Amniotic stem cell (primary cell): ENCODE data around the gene SLC25A24.
"Not testable (repeated sequence)": the region's sequence is repeated elsewhere in the genome, so short reads cannot be mapped to it uniquely, and the experiment has no call there.

Experiments used
- DNase-seq: peaks from one replicate; lab custom pipeline; 2025; lab: John Stamatoyannopoulos, UW

The SLC25A24 gene

DNA sequence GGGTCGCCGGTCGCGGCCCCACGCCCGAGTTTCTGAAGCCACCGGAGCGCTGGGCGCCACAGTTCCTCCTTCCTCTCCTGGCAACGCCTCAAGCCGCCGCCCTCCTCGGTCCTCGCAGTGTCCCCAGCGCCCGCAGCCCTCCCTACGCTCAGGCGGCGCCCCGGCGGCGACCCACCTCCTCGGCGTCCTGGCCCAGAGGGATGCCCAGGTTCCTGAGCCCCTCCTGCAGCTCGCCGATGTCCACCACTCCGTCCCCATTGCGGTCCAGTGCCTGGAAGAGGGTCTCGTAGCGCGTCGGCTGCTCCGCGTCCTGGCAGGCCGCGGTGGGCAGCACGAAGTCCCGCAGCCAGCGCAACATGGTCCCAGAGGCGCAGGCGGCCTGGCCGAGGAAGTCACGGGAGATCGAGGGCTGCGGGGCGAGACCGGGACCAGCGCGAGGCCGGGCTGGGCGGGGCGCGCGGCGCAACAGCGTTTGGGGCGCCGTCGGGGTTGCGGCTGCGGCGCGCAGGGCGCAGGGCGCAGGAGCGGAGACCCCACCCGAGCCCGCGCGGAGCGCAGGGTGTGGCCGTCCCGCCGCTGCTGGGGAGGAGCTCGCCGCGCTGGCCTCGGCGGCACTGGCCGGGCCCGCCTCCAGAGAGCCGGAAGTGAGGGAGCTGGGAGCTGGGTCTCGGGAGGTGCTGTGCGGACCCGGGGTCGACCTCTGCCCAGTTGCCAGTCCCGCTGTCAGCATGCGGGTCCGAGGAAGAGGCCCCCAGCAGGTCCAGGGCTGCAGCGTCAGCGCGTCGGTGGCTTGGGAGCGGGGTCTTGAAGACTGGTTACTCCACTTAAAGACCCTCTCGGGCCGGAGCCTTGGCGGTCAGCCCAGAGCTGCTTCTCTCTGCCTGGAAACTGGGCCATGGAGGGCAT is at the start of gene SLC25A24:
Gene SLC25A24 (minus strand): TSS at position 563 of the 906 bp plus-strand sequence. CDS start 205 bp downstream, at position 358.
- DNase-seq = peak; percentile 58

DNA sequence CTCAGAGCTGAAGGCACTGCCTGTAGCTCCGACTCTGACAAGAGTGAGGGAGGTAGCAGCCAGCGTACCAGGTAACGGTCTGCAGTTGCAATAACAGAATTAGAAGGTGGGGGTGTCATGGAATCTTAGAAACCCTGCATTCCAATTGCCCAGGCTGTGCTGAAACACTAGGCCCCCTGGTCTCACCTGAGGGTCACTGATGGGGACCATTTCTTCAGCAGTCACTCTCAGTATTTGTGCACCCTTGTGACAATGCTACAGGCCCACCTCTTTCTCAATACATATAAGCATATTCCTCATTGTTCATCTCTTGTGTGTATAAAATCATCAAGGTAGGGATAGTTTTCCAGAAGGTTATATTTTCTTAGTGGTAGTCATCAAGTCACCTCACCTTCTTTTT is 43.8 kb upstream of the SLC25A24 start, which contains the start of gene NBPF4:
Gene NBPF4 (minus strand): TSS at position 101 of the 400 bp plus-strand sequence. CDS start 315 bp downstream, outside the sequence.
- DNase-seq = not testable (repeated sequence)

DNA sequence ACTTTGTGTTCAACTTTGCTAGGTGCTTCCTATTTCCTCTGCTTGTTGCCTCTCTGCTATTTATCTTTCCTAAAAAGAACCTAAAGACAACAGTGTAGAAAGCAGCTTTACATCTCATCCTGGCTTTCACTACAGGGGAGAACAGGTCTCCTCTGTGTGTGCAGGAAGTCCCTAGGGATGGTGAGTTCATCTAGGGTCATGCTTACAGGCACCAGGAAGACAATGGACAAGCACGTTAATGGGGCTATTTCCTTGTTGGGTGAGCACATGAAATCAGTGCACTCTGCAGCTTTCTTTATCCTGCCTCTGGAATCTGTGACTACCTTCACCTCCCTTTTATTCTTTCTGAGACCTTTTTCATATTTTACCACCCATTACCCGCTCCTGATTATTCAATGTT is 39.3 kb upstream of the SLC25A24 start:
- DNase-seq = not testable (repeated sequence)

DNA sequence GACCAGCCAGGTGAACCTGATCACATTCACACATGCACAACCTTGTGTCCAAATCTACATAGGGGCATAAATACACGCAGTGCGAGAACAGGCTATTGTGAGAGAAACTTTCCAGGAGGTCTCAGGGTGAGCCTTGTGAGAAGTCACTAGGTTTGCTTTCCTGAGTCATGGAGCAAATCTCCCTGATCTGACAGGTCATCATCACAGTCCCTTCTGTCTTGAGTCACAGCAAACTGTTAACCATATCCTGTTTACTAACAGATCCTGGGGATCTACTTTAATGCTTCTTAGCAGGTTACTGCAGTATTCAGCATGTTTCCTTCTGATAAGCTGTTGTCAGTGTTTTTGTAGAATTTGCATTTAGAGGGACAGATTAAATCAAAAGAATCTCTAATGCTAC is 35.2 kb upstream of the SLC25A24 start:
- DNase-seq = not testable (repeated sequence)

DNA sequence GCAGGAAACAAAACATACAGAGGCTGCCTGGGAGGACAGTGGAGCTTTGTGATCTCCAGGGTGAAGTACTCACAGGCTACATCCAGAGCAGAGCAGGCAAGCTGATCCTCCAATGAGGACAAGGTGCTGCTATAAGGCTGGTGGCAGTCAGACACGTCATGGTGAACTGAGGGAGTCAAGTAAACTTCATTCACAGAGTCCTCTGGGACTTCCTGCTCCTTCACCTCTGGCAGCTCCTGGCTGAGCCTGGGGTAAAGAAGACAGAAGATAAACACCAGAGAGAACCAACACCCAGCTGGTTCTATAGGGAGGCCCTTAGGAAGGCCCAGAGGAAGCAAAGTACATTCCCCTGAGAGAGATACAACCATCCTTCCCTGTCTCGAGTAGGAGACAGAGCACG is 32.0 kb upstream of the SLC25A24 start:
- DNase-seq = not testable (repeated sequence)

DNA sequence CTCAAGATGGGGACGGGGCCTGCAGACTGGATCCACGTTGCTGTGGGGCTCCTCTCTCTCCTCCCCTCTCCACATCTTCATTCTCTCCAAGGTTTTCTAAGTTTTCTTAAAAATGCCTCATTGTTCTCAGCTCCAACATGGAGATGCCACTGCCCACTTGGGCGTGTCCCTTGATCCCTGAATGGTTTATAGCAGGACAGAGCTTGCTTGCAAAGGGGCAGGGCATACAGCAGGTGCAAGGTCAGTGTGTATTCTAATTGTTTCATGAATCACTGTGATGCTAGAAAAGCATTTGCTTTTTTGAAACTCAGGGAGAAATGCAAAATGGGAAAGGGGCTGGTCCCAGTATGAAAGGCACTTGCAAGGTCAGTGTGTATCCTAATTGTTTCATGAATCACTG is 29.8 kb upstream of the SLC25A24 start:
- DNase-seq = not testable (repeated sequence)

DNA sequence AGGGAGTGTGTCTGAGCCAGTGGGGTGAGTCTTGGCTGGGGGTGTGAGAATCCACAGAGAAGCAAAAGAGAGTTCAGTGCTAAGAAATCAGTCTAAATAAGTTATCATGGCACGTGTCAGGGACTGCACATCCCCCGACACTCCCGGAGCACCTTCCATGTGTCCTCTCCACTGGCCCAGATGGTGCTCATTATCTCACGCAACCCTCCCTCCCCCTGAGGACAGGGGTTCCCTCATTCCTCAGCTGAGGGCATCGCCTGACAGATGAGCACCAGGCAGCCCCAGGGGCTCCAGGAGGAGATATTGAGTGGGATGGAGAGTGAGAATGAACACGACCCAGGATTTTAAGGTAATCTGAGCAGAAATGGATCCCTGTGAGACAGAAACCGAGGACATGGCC is 27.6 kb upstream of the SLC25A24 start:
- DNase-seq = not testable (repeated sequence)

DNA sequence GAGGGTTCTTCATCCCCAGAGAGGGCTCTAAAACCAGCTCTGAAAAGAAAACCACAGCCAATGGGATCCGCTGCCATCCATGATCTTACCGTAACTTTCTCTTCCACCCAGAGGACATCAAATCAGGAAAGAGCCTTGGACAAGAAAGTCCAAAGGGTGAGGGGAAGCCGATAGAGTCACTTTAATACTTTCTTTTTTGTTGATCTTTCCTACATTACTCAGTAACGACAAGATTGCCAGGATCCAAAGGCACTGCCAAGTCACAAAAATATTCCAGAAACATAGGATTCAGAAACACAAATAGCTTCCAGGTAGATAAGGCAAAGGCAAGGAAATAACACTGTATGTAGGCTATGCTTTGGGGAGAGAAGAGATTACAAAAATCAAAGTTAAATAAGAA is 26.7 kb upstream of the SLC25A24 start:
- not testable (repeated sequence) for DNase-seq

DNA sequence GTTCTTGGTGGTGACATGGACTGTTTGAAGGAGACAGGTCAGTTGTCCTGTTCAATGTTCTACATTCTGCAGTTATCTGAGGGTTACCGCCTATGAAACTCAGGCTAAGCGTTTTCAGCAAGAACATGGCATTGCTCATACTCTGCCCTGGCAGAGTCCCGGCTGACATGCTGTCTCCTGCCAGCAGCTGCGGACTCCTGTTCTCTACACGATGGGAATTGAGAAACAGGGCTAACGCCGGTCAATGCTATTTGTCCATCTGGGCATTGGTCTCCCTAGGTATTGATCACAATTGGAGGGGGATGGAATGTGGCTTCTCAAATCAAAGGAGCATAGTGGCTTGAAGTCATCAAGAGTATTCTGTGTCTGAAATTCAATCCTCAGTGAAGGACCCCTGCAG is 23.1 kb upstream of the SLC25A24 start:
- DNase-seq = not testable (repeated sequence)

DNA sequence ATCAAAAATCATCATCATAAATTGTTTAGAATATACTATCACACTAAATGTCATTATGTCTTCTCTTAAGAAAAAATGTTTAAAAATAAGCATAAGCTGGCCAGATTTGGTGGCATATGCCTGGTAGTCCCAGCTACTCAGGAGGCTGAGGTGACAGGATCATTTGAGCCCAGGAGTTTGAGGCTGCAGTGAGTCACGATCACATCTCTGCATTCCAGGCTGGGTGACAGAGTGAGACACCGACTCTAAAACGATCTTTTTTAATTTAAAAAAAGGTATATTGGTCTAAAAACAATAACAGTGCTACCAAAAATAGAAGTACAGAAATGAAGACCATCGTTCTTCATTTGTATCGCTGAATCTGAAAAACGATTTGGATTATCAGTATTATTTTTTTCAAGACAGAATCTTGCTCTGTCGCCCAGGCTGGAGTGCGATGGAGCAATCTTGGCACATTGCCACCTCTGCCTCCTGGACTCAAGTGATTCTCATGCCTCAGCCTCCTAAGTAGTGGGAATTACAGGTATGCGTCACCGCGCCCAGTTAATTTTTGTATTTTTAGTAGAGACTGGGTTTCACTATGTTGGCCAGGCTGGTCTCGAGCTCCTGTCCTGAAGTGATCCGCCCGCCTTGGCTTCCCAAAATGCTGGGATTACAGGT is 17.5 kb upstream of the SLC25A24 start:
- DNase-seq = not testable (repeated sequence)

DNA sequence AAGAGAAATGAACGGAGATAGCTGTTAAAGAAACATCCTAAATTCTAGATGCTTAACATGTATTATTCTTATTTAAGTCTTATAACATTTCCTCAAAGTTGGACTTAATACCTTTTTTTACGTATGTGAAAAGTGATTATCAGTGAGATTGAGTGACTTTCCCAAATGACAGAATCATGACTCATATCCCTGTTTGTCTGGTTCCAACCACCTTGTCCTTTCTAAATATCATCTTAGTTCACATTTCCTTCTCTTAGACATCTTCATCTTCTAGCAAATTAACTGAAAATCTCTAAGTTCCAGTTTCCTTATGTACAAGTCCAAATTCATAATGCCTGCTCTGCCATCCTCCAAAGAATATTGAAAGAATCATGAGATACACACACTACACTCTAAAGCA is 16.9 kb upstream of the SLC25A24 start:
- not testable (repeated sequence) for DNase-seq

DNA sequence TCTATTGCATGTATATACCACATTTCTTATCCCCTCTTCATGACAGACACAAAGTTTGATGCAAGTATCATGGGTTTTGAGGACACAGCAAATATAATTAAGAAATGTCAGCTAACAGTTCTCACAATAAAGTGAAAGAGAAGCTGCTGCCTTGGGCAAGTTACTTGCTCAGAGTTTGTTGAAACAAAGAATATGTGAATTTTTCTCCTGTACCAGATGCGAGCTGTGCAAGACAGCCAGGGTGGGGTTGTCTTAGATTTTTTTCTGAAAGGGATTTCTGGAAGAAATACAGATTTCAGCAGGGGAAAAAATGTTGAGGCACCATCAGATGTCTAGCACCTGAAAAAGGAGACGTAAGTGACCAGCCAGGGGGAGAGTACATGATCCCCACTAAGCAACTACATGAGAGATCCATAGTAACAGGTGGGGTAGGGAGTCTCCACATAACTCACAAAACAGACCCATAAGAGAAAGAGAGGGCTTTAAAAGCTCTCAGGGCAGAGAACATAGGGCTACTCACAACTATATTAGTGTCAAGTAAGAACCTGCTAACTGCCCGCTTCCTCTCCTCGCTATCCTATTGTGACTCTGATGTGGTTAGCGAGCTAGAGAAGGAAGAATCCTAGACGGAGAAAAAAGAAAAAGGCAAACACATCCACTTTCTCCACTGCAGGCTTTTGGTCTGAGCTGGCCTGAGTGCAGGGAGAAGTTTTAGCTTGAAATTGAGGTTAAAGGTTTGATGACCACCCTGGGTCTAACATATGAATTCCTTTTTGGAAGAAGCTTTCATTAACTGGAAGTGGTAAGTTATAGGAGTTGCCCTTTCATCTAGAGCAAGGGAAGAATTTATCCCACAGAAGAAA is 16.1 kb upstream of the SLC25A24 start:
- not testable (repeated sequence) for DNase-seq

DNA sequence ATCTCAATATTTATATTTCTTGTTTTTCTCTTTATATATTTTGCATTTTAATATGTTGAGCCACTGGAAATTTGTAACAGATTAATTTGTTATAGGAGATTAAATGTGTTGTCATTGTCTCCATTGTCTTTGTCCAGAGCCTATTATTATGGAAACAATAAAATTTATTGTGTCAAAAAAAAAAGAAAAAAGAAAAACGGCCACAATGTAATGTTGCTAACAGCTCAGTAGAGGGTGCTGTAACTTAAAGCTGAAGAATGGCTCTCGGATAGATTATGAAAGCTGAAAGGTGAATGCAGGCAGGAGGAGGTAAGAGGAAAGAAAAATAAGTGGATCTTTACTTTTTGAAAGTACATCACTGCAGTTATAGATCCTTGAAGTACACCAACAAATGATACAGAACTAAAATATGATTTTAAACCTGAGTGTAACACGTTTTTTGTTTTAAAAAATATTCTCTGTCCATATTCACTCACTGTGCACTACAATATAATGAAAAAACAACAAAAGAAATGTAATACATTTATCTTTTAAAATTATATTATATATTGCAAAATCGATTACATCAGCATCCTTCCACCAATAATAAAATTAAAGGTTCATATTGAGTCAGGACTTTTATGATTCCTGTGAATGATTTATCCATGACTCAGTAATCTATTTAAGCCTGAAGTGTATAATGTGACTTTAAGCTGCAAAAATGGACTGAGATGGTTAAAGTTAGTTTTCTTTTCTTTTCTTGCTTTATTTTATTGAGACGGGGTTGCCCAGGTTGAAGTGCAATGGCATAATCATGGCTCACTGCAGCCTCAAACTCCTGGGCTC is 14.7 kb upstream of the SLC25A24 start:
- not testable (repeated sequence) for DNase-seq

DNA sequence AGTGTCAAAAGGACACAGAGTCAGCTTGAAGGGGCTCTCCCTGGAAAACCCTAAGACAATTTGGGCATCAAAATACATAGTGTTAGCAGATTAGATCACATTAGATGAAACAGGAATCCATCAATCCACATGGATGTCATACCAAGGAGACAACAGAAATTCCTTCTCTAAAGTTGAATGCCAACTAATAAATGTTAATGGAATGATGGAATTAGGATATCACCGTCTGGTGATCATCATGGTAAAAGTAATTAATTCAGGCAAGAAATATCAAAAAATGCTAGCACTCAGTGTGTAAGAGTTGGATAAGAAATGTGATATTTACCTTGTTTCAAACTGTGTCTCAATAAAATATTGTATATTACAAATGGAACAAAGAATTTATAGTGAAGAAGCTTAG is 10.9 kb upstream of the SLC25A24 start:
- DNase-seq = no peak

DNA sequence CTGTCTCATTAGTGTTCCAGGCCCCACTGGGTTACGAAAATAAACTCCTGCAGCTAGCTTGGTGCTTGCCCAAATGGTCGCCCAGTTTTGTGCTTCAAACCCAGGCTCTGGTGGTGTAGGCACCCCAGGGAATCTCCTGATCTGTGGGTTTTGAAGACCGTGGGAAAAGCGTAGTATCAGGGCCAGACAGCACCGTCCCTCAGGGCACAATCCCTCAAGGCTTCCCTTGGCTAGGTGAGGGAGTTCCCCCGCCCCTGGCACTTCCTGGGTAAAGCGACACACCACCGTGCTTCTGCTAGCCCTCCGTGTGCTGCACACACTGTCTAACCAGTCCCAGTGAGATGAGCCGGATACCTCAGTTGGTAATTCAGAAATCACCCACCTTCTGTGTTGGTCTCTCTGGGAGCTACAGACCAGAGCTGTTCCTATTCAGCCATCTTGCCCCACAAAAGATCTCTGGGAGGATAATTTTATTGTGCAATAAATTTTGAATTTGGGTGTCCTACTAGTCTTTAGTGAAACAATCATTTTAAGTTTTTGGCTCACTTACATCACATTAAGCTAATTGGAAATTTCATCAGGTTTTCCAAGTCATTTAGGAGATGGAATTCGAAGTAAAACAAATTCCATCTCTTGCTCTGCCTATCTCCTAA is 9.4 kb upstream of the SLC25A24 start:
- no peak for DNase-seq

DNA sequence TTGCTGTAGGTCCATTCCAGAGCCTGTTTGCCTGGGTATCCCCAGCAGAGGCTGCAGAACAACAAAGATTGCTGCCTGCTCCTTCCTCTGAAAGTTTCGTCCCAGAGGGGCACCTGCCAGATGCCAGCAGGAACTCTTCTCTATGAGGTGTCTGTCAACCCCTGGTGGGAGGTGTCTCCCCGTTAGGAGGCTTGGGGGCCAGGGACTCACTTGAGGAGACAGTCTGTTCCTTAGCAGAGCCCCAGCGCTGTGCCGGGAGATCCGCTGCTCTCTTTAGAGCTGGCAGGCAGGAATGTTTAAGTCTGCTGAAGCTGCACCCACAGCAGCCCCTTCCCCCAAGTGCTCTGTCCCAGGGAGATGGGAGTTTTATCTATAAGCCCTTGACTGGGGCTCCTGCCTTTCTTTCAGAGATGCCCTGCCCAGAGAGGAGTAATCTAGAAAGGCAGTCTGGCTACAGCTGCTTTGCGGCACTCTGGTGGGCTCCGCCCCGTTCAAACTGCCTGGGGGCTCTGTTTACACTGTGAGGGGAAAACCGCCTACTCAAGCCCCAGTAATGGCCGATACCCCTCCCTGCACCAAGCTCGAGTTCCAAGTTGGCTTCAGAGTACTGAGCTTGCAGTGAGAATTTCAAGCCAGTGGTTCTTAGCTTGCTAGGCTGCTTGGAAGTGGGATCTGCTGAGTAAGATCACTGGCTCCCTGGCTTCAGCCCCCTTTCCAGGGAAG is 8.7 kb upstream of the SLC25A24 start:
- no peak for DNase-seq

DNA sequence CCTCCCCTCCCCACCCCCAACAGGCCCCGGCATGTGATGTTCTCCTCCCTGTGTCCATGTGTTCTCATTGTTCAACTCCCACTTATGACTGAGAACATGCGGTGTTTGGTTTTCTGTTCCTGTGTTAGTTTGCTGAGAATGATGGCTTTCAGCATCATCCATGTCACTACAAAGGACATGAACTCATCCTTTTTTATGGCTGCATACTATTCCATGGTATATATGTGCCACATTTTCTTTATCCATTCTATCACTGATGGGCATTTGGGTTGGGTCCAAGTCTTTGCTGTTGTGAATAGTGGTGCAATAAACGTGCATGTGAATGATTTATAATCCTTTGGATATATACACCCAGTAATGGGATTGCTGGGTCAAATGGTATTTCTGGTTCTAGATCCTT is 3.4 kb upstream of the SLC25A24 start:
- DNase-seq = not testable (repeated sequence)

DNA sequence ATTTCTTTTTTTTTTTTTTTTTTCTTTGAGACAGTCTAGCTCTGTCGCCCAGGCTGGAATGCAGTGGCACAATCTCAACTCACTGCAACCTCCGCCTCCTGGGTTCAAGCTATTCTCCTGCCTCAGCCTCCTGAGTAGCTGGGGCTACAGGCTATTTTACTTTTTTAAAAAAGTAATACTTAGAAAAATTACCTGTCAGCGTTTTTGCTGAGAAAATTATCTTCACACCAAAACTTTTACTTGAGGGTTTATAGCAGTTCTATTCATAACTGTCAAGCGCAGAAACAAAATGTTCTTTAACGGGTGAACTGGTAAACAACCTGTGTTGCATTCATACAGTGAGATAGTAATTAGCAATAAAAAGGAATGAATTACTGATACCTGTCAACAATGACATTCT is 1.5 kb upstream of the SLC25A24 start:
- DNase-seq = no peak

DNA sequence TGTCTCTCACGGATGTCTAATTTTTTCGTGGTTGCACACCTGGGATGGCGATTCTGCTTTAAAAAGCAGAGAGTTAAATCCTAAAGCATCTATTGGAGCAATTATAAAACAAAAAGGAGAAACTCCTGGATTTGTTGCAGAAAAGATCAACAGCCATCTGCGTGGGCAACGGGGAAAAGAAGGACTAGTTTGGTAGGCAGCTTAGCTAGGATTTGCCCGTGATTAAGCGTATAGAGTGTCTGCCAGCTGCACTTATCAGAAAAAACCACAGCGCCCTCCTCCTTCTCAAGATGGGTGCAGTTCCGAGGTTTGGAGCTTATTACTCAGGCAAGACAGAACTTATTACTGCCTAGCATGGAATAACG is 526 bp upstream of the SLC25A24 start:
- DNase-seq = peak; percentile 65

DNA sequence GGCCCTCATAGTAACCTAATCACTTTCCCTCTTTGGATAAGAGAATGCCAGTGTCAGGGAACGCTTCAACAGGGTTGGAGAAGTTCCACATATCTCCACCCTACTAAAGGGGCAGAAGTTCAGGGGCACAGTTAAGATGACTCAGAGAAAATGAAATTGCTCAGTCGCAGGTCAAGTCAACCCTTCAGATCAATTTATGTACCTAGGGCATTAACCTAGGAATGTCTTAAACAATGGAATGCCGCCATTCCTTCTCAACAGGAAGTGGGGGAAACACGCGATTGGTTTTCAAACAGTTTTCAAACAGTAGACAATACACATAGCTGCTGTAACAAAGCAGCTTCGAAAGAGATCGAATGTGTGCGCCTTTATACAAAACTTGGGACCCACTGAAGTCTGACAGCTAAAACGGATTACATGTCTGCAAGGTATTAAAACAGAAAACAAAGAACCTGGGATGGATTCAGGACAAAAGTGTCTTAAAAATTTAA is 897 bp downstream of the SLC25A24 start:
- no peak for DNase-seq
